Stimulated activated CD4-positive, alpha-beta T cell treated with anti-CD3 and anti-CD28 coated beads, Interleukin-1b, Interleukin-23, amount 100 ng/mL, for 48 hours (primary cell): ENCODE measurements around the gene FHDC1.

Experiments
- DNase-seq: peaks from one replicate; pipeline ENCODE4 v3.0.0-alpha.2; 2020

FHDC1 gene

DNA sequence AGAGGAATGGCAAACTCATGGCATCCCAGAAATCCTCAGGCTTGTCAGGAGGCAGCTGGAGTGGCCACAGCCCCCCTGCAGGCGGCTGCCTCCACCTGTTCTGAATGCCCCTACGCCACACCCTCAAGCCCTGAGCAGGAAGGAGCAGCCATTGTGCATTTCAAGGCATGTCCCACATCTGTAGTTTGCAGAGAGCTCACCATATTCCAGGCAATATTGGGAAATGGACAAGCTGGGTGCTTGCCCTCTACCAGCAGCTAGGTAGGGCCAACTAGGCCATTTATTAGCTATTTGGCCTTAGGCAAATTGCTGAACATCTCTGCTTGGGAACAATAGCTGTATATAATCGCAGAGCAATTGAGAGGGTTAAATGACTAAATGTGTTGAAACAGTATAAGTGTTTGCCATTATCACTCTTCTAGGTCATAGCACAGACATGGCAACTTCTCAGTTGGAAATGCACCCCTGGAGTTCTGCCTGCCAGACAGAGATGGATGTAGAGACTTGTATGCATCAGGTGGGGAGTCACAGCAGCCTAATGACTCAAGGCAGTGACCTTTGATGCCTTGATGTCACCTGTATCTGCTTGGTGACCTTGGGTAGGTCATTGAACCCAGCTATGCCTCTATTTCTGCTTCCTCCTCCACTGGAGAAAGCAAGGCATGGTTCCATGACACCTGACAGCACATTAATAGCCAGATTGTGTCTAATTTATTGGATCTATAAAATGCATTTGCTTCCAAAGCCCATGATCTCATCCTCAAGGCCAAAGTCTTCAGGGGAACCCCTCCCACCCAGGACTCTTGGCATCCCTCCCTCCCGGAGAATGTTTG is 52.8 kb downstream of the FHDC1 start:
- DNase-seq, result no peak

DNA sequence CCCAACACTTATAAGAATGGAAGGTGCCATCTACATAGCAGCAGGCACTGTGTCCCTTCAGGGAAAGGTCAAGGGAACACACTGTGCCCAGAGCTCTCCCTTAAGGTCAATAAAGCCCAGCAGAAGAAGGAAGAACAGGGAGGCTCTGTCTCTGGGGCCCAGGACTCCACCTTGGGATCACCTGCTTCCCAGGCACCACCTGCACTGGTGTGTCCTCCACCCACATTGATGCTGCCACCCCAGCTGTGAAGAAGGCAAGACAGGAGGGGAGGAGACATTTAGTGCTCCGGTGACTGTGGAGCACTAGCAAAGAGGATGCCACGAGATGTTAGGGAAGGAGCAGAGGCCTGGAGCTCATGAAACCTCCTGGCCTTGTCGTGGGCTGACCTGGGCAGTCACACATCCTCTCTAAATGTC is 53.4 kb downstream of the FHDC1 start:
- no peak for DNase-seq

DNA sequence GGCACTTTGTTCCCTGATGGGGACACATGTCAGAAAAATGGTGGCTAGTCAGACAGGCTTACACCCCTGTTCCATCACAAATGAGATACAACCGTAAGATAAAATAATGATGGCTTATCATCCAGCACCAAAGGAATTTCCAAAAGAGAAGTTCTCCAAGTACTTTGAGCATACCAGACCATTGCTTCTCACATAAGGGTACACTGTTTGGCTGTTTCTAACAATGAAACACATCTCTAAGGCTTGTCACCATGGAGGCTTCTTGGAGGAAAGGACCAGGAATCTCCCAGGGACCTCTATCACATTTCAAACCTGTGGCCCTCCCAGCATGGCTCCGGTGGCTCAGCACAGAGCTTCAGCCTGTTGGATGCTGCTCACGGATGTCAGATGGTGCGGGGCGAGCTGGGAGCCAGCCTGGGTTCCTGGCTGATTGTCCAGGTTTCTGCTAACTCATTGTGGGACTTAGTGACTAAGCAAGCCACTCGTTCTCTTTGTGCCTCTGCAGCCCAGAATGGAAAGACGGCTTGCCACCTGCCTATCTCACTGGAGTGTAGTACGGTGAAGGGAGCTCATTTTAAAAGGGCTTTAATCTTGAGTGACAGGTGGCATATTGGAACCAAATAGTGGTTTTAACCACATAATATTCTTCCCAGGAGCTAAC is 54.5 kb downstream of the FHDC1 start:
- no peak for DNase-seq

DNA sequence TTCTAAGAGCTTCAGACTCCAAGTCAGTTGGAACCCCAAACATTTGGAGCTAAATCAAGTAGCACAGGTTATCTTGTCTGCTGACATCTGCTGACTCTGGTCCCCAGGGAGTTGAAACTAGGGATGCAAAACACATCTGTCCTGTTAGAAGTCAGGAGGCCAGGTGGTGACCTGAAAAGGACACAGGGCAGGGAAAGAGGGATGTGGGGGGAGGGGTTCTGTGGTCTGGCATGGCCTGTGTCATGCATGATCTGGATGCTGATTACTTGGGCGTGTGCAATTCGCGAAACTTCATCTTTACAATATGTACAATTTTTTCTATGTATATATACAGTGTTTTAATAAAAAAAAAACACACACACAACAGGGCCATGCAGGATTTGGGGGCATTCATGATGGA is 55.3 kb downstream of the FHDC1 start:
- DNase-seq, result no peak

DNA sequence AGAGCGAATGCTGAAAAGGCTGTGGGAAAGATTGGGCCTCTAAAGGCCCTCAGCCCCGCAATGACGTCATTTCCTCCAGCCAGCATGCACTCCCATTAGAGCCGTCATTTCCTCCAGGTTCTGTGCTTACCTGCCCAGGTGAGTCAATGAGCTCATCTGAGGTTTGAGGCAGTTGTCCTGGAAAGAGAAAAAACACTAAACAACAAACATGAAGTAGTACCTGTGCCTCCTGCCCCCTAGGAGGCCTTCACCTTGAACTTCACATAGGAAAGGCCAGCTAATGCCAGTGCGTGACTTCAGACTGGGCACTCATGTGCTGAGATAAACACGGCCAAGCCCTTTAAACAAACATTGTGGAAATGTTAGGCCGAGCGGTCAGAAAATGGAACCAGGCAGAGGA is 55.9 kb downstream of the FHDC1 start:
- no peak for DNase-seq

DNA sequence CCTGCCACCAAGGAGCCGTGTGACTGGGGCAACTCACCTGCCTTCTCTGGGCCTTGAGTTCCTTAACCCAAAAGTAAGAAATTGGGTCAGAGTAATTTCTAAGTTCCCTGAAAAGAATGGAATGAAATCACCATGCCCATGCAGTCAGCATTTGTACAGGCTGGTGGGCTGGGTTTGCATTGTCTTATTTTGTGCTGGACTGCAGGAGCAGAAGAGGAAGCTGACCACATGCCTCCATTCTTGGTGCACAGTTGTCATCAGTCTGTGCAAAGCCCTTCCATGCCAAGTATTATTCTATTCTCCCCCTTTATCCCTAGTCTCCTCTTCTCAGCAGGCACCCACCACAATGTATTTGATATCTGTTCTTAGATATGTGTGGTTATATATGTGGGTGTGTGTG is 56.3 kb downstream of the FHDC1 start:
- no peak for DNase-seq

DNA sequence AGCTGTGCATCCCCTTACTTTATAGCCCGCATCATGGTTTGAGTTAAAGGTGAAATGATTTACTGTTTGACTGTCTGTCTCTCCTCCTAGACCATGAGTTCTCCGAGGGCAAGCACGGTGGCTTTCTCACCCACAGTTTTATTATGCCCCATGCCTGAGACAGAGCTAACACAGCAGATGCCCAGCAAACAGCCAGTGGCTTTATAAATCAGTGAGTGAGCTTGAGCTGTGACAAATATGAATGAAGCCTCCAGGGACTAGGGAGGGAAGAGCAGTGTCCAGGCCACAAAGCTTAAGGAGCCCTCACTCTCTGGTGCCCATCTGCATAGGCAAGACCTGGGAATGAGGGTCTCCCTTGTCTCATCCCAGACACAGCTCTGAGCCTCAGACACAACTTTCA is 57.9 kb downstream of the FHDC1 start:
- no peak for DNase-seq

DNA sequence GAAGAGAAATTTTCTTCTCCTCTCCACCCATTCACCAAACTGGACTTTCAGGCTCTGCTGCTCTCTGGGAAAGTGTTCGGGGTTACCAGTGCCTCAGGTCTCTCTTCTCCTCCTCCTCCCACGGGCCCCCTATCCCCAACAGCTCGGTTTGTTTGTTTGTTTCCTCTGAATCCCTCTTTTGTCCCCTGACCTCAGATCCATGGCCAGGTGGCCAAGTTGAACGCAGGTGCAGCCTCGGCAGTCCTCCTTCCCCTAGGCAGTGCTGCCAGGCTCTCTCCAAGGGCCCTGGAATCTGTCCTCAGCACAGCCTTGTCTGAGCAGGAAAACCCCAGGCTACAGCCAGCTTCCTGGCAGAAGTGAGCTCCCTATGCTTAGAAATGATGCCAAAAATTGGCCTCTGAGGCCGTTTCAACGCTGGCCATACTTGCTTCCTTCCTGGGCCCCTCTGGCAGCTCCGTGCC is 60.0 kb downstream of the FHDC1 start:
- no peak for DNase-seq

DNA sequence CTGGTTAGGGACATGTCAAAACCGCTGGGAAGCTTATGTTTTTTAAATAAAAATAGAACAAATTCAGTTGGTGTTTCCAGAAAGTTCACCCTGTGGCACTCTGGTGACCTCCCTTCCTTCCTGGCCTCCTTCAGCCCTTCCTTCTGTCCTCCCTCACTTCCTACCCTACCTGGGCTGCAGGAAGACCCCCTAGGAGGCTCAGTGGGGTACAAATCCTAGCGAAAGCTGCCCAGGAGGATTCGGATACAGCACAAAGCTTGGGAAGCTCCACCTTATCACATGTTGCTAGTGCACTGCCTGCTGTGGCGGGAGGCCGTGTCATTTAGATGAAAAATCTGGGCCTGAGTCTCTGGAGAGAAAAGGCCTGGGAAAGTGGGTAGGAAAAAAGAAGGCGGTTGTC is 60.5 kb downstream of the FHDC1 start:
- no peak for DNase-seq

DNA sequence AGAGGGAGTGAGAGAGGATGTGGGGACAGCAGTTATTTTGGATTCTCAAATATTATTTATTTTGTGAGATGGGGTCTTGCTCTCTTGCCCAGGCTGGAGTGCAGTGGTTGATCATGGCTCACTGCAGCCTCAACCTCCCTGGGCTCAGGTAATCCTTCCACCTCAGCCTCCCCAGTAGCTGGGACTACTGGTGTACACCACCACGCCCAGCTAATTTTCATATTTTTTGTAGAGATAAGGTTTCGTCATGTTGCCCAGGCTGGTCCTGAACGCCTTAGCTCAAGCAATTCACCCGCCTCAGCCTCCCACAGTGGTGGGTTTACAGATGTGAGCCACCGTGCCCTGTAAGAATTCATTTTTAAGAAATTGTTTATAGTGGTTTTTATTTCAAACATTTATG is 61.2 kb downstream of the FHDC1 start:
- DNase-seq, result no peak

DNA sequence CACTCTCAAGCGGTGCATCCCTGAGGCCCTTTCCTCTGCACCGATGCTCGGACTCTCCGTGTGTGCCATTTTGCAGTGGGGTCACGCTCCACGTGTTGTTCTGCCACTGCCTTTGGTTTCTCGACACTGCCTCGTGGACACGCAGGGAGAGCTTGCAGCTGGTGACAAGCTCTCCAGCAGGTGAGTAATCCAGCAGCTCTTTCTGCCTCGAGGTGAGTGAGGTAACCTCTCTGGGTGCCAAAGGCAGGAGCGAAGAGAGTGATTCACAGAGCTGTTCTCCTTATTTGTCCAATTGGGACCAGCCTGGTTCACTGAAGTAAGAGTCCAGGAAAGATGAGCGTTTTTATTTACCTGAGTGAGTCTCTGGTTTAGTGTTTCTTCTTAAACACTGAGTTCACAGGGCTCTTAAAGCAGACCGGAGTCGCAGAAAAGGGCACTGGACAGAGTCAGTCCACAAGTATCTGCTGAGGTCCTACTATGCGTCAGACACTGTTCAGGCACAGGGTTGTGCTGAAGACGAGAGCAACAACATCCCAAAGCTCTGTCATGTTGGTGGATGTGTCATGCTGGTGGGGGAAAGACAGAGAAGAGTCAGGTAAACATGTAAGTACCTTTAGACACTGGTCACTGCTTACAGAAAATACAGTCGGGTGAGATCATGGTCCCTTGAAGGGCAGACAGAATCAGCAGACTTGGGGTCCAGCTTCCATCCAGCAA is 61.8 kb downstream of the FHDC1 start:
- DNase-seq, result peak; percentile 5

DNA sequence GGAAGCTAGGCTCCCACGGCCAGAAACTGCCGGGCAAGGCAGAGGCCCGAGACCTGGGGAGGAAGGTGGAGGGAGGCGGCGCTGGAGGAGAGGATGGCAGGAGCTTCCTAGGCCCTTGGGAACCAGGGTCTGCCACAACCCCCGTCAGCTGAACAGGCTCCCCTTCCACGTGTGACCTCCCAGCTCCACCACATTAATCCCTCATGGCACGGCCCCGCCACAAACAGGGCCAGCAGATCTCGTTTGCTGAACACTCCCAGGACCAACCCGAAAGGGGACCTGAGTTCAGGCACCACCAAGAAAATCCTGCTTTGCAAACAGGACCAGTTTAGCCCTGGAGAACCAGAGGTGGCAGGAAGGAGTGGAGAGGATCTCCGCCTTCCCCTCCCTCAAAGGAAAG is 62.7 kb downstream of the FHDC1 start:
- no peak for DNase-seq

DNA sequence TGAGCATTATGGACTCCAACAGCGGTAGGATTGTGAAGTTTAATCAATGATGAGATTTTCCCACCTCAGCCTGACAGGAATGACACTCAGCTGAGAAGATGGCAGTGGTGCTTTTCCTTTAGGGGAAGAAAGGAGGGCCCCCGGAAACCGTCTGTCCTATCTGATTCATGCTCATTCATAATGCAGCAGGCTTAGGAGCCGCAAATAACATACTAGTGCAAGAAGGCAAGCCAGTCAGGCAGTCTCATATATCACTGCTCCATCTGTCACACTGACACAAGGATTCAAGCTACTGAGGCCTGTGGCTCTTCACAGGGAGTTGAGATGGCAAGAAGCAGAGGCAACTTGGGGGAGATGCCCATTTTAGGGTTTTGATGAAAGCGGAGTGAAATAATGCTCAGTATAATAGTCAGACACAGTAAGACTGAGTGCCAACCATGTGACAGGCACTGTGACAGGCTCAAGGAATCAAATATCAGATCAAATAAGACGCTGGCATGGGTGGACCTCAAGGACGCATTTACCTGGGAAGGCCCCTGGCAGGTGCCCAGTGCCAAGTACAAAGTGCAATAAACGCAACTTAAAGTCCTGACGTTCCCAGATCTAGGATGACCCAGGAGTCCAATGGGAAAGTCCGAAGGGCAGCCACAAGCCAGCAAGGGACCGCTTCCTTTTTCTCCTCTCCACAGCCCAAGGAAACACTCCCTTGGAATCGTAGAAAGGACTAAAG is 63.4 kb downstream of the FHDC1 start:
- no peak for DNase-seq

DNA sequence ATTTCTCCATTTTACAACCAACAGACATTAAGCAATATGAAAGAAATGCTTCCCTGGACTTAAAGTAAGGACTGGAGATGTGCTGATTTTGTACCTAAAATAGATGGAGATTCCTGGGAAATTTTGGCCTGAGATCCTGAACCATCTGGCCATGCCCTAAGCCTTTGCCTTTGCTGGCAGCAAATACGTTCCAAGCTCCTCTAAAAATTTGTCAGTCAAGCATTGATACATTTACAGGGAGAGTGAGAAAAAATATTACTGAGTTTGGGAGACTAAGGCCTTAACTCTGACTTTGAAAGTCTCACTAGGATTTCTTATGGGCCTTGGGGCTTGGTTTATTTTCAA is 63.9 kb downstream of the FHDC1 start:
- DNase-seq, result no peak

DNA sequence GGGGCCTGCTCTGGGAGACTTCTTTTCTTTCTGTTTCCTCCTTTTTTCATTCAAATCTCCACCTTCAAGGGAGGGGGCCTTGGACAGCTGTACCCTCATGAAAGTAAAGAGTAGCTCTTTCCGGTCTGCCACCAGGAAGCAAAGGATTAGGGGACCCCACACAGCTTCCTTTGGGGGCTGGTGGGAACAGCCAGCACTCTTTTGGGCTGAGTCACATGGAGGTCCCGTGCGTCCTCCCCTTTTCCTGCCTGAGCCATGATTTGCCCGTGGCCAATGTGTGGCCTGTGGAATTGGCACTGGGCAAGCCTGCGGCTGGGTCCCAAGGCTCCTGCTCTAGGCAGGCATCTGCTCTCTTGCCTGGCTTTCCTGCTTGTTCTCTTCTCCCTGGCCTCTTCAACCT is 65.5 kb downstream of the FHDC1 start:
- no peak for DNase-seq

DNA sequence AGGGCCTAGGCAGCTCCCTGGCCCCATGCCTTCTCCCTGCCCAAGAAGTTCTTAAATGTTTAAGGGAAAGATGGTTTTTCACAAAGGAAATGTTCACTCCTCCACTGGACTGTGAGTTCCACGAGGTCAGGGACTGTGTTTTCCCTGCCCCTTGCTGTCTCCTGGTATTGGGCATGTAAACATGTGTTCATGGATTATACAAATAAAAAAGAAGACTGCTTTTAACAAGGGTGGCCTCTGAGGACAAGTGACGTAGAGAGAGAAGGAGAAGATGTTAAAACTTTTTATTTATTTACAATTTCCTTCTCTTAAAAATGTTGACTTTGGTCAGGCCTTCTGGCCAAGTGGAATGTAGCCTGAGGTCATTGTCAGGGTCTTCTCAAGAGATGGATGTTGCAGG is 66.0 kb downstream of the FHDC1 start:
- no peak for DNase-seq

DNA sequence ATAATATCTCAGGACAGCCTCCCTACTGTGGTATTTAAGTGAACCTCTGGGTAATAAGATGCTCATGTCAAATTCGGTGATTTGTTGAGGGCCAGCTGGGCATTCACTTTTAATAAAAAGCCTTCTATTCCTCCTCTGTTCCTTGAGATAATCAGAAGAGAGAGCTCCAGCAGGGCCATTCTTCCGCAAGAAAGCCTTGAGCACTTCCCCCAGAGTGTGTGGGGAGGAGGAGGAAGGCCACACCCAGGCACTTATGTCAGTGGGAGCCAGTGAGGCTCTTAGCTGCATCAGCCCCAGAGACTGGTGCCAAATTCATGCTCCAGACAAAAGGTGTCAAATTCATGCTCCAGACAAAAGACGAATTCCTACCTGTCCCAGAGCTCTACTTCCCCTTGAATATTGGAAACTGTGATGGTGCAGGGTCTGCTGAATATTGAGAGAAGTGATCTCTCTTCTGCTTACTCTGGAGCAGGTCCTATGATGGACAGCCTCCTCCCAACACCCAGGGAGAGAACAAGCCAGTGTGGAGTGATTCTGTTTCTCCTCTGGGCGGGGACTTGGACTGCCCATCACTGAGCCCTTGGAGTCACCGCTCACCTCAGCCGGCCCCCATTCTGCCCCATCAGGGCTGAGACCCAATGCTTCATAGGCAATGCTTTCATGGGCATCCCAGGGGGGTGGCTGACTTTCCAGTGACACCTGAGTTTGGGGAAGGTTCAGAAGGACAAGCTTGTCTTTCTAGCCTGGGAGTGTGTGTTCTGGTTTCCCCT is 68.1 kb downstream of the FHDC1 start:
- DNase-seq, result no peak

DNA sequence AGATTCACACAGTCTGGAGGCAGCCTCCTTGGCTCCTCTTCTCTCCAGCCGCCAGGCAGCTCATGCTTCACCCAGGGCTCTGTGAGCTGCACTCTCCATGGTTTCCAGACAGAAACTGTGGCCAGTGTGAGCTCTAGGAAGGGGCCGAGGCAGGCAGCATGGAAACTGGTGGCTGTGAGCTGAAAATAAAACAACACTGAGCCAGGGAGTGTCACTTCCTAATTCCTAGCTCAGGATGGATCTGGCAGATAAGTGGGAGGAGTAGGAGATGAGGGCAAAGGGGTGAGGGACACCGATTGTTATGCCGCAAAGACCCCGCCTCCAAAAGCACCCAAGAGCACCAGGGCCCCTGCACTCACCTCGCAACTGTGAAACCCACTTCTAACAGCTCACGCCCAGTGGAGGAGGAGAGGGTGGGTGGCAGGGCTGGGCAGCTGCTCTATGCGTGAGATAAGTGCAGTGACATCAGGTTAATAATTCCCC is 69.8 kb downstream of the FHDC1 start:
- no peak for DNase-seq

DNA sequence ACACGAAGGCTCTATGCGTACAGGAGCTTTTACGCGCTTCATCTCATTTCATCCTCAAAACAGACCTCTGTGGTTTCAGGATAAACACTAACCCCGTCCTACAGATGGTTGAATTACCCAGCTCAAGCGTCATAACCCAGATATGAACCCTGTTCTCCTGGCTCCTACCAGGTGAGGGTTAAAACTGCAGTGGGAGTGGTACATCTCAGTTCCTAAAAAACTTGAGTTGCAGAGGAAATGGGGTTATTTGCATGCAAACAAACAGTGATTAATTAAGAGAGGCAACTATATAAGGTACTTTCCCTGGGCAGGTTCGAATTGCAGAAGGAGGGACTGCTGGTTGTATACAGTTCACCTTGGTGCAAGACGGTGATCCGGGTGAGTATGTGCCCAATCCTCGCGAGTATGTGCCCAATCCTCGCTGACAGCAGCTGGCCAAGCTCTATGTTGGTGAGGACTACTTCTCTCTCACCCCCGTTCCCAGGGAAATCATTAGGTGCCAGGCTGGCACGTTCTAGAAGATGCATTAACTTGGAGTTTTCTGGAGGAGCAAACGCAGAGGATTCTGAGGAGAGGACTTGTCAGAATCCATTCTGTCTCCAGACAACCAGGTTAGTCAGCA is 72.6 kb downstream of the FHDC1 start:
- DNase-seq, result no peak

DNA sequence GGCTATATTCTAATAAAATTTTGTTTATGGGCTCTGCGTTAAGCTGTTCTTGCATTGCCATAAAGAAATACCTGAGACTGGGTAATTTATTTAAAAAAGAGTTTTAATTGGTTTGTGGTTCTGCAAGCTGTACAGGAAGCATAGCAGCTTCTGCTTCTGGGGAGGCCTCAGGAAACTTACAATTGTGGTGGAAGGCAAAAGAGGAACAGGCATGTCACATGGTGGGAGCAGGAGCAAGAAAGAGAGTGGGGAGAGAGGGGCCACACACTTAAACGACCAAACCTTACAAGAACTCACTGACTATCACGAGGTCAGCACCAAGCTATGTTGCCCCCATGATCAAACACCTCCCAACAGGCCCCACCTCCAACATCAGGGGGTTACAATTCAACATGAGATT is 74.0 kb downstream of the FHDC1 start:
- no peak for DNase-seq

DNA sequence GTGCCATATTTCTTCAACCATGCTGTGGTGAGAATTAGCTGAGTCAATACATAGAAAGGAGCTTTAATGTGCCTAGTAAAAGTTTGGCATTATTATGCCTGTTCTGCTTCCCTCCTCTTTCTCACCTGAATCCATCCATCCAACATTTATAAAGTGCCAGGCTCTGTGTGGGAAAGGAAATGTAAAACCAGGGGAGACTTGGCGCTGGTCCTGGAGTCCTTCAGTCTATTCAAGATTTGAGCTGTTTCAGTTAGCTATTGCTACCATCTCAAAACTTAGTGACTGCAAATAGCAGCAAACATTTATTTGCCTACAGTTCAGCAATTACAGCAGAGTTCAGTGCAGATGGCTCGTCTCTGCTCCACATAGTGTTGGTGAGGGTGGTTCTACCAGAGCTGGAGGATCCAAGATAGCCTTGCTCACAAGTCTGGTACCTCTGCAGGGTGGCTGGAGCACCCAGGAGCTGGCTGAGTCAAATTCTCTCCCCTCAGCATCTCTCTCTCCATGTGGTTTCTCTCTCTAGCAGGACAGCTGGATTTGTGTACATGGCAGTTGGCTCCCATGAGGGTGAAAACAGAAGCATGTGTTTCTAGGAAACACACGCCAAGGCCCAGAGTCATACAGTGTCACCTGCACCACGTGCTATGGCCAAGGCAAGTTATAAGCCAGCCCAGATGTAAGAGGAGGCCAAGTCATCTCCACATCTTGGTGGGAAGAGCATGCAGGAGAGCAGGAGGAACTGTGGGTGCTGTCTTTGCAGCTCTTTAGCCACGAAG is 77.3 kb downstream of the FHDC1 start:
- no peak for DNase-seq
